SK-N-SH (cell line): ENCODE data around the gene GPR42. TPM values are rescaled to one million over a fixed set of nuclear protein-coding genes. Genes with fewer than 3 reads are reported as not detected.

Experiments
- CTCF ChIA-PET: fragments of 300-600, 350-600 bp; formaldehyde crosslinking; extraction: SDS; loops from one replicate; lab custom pipeline; 2021; lab: Yijun Ruan, JAX
- POLR2A ChIA-PET: fragments of 350-600 bp; sonication (Branson Sonifier 250); formaldehyde crosslinking; extraction: SDS; loops from one replicate; lab custom pipeline; 2020; ENCODE audit warnings: antibody characterized with exemption, inconsistent platforms; lab: Yijun Ruan, JAX
- DNase-seq: peaks from one replicate; pipeline ENCODE4 v3.0.0; 2012
- H2AFZ ChIP-seq: fragments of 200-600 bp; sonication (generic); 2 replicates; pipeline ENCODE4 v1.8.1; 2016; ENCODE audit warnings: antibody characterized with exemption, mild to moderate bottlenecking, low read depth
- H3F3A ChIP-seq: fragments of 200-600 bp; sonication (generic); replicated peaks from 2 replicates; pipeline ENCODE3; 2016; ENCODE audit warnings: antibody characterized with exemption, mild to moderate bottlenecking; ENCODE audit not compliant: insufficient read depth
- H3K27ac ChIP-seq, 2 experiments: fragments of 200-500 bp in 1 of 2; fragments of 200-600 bp in 1 of 2; sonication (Bioruptor generic) in 1 of 2; sonication (generic), shearing (Covaris generic) in 1 of 2; 2 replicates each; pipeline versions ENCODE4 v1.5.1 to v1.6.1; 2014 to 2016; ENCODE audit warnings: low read depth in 2 of 2, inconsistent platforms in 1 of 2, low read length in 1 of 2, mild to moderate bottlenecking in 1 of 2, mixed read lengths in 1 of 2
- H3K27me3 ChIP-seq: fragments of 200-600 bp; sonication (generic), shearing (Covaris generic); 2 replicates; pipeline ENCODE4 v1.6.1; 2016; ENCODE audit warnings: mixed run types; ENCODE audit not compliant: insufficient read depth
- H3K36me3 ChIP-seq, 2 experiments: fragments of 200-500 bp in 1 of 2; fragments of 200-600 bp in 1 of 2; sonication (Bioruptor generic) in 1 of 2; sonication (generic) in 1 of 2; replicated peaks in 1 of 2; 2 replicates each; pipeline versions ENCODE3 to v1.5.1; 2014 to 2016; ENCODE audit warnings: low read length in 1 of 2, mild to moderate bottlenecking in 1 of 2; ENCODE audit not compliant: insufficient read depth in 2 of 2, control insufficient read depth in 1 of 2
- H3K4me1 ChIP-seq, 2 experiments: fragments of 200-500 bp in 1 of 2; fragments of 200-600 bp in 1 of 2; sonication (Bioruptor generic) in 1 of 2; sonication (generic), shearing (Covaris generic) in 1 of 2; 2 replicates each; pipeline versions ENCODE4 v1.5.1 to v1.6.1; 2014 to 2016; ENCODE audit warnings: low read depth in 1 of 2, low read length in 1 of 2, mixed run types in 1 of 2; ENCODE audit not compliant: insufficient read depth in 2 of 2, control insufficient read depth in 1 of 2
- H3K4me2 ChIP-seq: fragments of 200-600 bp; sonication (generic), shearing (Covaris generic); 2 replicates; pipeline ENCODE4 v1.6.1; 2017; ENCODE audit warnings: mixed run types
- H3K4me3 ChIP-seq, 2 experiments: fragments of 200-500 bp in 1 of 2; fragments of 200-600 bp in 1 of 2; sonication (Bioruptor generic) in 1 of 2; sonication (generic), shearing (Covaris generic) in 1 of 2; 2 replicates each; pipeline versions ENCODE4 v1.5.1 to v1.8.1; 2014 to 2016; ENCODE audit warnings: low read depth in 2 of 2, inconsistent platforms in 1 of 2, low read length in 1 of 2, mild to moderate bottlenecking in 1 of 2, mixed read lengths in 1 of 2, moderate library complexity in 1 of 2
- H3K79me2 ChIP-seq: fragments of 200-600 bp; sonication (generic); 2 replicates; pipeline ENCODE4 v1.8.1; 2017; ENCODE audit warnings: mild to moderate bottlenecking; ENCODE audit not compliant: insufficient read depth
- H3K9ac ChIP-seq: fragments of 200-600 bp; sonication (generic); 2 replicates; pipeline ENCODE4 v1.6.1; 2017; ENCODE audit warnings: mixed run types
- H3K9me2 ChIP-seq: fragments of 200-600 bp; sonication (generic); 2 replicates; pipeline ENCODE4 v1.6.1; 2017; ENCODE audit warnings: mixed run types
- H3K9me3 ChIP-seq: fragments of 200-600 bp; sonication (generic); 2 replicates; pipeline ENCODE4 v1.6.1; 2017; ENCODE audit warnings: mixed run types, mild to moderate bottlenecking, moderate library complexity
- H4K20me1 ChIP-seq: fragments of 200-600 bp; sonication (generic); 2 replicates; pipeline ENCODE4 v1.6.1; 2017; ENCODE audit warnings: mild to moderate bottlenecking, mixed run types; ENCODE audit not compliant: insufficient read depth
- CHD2 ChIP-seq: fragments of 150-350 bp; IDR thresholded peaks from 2 replicates; pipeline ENCODE4 v1.6.1; 2018; ENCODE audit warnings: low read length; ENCODE audit not compliant: partially characterized antibody
- CTCF ChIP-seq: fragments of 200-600 bp; sonication (generic); IDR thresholded peaks from 2 replicates; pipeline ENCODE4 v1.6.1; 2017; ENCODE audit warnings: antibody characterized with exemption, mild to moderate bottlenecking, moderate library complexity
- EZH2phosphoT487 ChIP-seq: fragments of 200-600 bp; sonication (generic); IDR thresholded peaks from 2 replicates; pipeline ENCODE4 v1.6.1; 2017; ENCODE audit warnings: low read depth, mixed run types, mild to moderate bottlenecking, antibody characterized with exemption, moderate library complexity, borderline replicate concordance
- IRF3 ChIP-seq: fragments of 150-350 bp; IDR thresholded peaks from 2 replicates; pipeline ENCODE4 v1.6.1; 2016; ENCODE audit warnings: mild to moderate bottlenecking, low read depth, low read length
- JUND ChIP-seq: IDR thresholded peaks from 2 replicates; pipeline ENCODE4 v1.4.0; 2012
- MAX ChIP-seq: IDR thresholded peaks from 2 replicates; pipeline ENCODE4 v1.4.0; 2012; ENCODE audit warnings: low read depth
- MEF2A ChIP-seq: IDR thresholded peaks from 2 replicates; pipeline ENCODE4 v1.4.0; 2012; ENCODE audit warnings: low read depth, borderline replicate concordance
- NFIC ChIP-seq: IDR thresholded peaks from 2 replicates; pipeline ENCODE4 v1.4.0; 2012; ENCODE audit warnings: borderline replicate concordance
- PBX3 ChIP-seq: IDR thresholded peaks from 2 replicates; pipeline ENCODE4; 2012
- RFX5 ChIP-seq: IDR thresholded peaks from 2 replicates; pipeline ENCODE4 v1.6.1; 2012; ENCODE audit warnings: mild to moderate bottlenecking, improper control_type of control experiment, low read length
- SMC3 ChIP-seq: IDR thresholded peaks from 2 replicates; pipeline ENCODE4 v1.6.1; 2012; ENCODE audit warnings: low read depth, low read length, improper control_type of control experiment
- TCF12 ChIP-seq: IDR thresholded peaks from 2 replicates; pipeline ENCODE4 v1.4.0; 2012
- TEAD4 ChIP-seq: IDR thresholded peaks from 2 replicates; pipeline ENCODE4 v1.4.0; 2012; ENCODE audit warnings: mild to moderate bottlenecking, borderline replicate concordance; ENCODE audit not compliant: insufficient read depth
- WGBS: methylation state at CpG from one replicate; pipeline ENCODE4 v1.1.6; 2017; ENCODE audit warnings: low lambda C conversion rate; 5-methylcytosine and 5-hydroxymethylcytosine counted together
- polyA plus RNA-seq, 3 experiments: library from polyadenylated mRNA; depleted of rRNA; stranded (reverse); fragments of >200 nt; gene quantifications; 2 replicates each; pipeline ENCODE4 v1.2.3, GENCODE V29; 2012

GPR42 gene
- polyA plus RNA-seq, 1 of the 3 experiments (the other 2 are of a cell fraction) = not detected

GRCh38 chr19:35363001-35363590, 7.8 kb upstream of the GPR42 start:
- H3K9me2 ChIP-seq = no peaks in the 10 kb centered on the region
- H3K27ac ChIP-seq = no peak overlapping the region
- H4K20me1 ChIP-seq = no peaks in the 10 kb centered on the region
- no peaks in the 10 kb centered on the region for H3K9me3 ChIP-seq
- TF ChIP-seq TCF12 (no peak), RFX5 (no peak), TEAD4 (no peak), MAX (no peak), JUND (no peak), MEF2A (no peak), SMC3 (no peak), CTCF (no peak), IRF3 (no peak), NFIC (no peak), PBX3 (no peak), CHD2 (no peak), EZH2phosphoT487 (no peak)
- ChIA-PET CTCF (interaction anchor here (2.2 kb wide), 1 partner anchor 10 kb away, joined by 8 read pairs; no protein-coding TSS in a partner anchor), POLR2A (no interaction called here)
- H3K79me2 ChIP-seq = no peaks in the 10 kb centered on the region
- no peaks in the 10 kb centered on the region for H3K36me3 ChIP-seq
- H3K4me2 ChIP-seq = no peak overlapping the region
- no peak overlapping the region for H2AFZ ChIP-seq
- H3K4me3 ChIP-seq = no peak overlapping the region
- 13% methylated on average over 9 of the region's 11 CpGs for WGBS
- H3K4me1 ChIP-seq = peaks cover 0 to 3% of the 10 kb centered on the region in 2 experiments; a peak in 1 of 4 replicates
- peaks cover 55% of the 10 kb centered on the region for H3K27me3 ChIP-seq
- no peak overlapping the region for H3K9ac ChIP-seq
- DNase-seq = no peak
- no peaks in the 10 kb centered on the region for H3F3A ChIP-seq
